Activated CD8-positive, alpha-beta memory T cell treated with anti-CD3 and anti-CD28 coated beads, Interleukin-2, amount 50 U/mL, for 48 hours (primary cell): ENCODE data around the gene VPS26A.
"Not testable (repeated sequence)": the region's sequence is repeated elsewhere in the genome, so short reads cannot be mapped to it uniquely, and the experiment has no call there.

Experiments used
- DNase-seq: peaks from one replicate; pipeline ENCODE4 v3.0.0-alpha.2; 2020

Gene VPS26A

GRCh38 chr10:69103784-69104183 lies 20.2 kb upstream of the VPS26A start:
- DNase-seq: no peak

GRCh38 chr10:69104994-69105790 lies 18.8 kb upstream of the VPS26A start:
- no peak for DNase-seq

- DNase-seq: no peak
Observed at GRCh38 chr10:69107176-69107490, 16.8 kb upstream of the VPS26A start.

GRCh38 chr10:69107699-69108098 lies 16.3 kb upstream of the VPS26A start:
- no peak for DNase-seq

GRCh38 chr10:69119896-69120295 lies 4.1 kb upstream of the VPS26A start:
- no peak for DNase-seq

GRCh38 chr10:69123306-69123746 lies 652 bp upstream of the VPS26A start:
- no peak for DNase-seq

- peak; percentile 66 for DNase-seq
Observed at GRCh38 chr10:69124563-69125268, 738 bp downstream of the VPS26A start.

- no peak for DNase-seq
Observed at GRCh38 chr10:69125554-69125953, 1.6 kb downstream of the VPS26A start.

- no peak for DNase-seq
Observed at GRCh38 chr10:69130251-69130650, 6.3 kb downstream of the VPS26A start.

- DNase-seq: no peak
Observed at GRCh38 chr10:69139961-69140360, 16.0 kb downstream of the VPS26A start.

GRCh38 chr10:69141304-69141703 lies 17.3 kb downstream of the VPS26A start:
- no peak for DNase-seq

GRCh38 chr10:69142074-69142473 lies 18.1 kb downstream of the VPS26A start:
- DNase-seq: not testable (repeated sequence)

- no peak for DNase-seq
Observed at GRCh38 chr10:69142983-69143382, 19.0 kb downstream of the VPS26A start.

- no peak for DNase-seq
Observed at GRCh38 chr10:69145329-69145728, 21.4 kb downstream of the VPS26A start.

GRCh38 chr10:69145864-69146263 lies 21.9 kb downstream of the VPS26A start:
- DNase-seq: no peak

GRCh38 chr10:69146759-69147158 lies 22.8 kb downstream of the VPS26A start:
- no peak for DNase-seq

GRCh38 chr10:69151984-69152383 lies 28.0 kb downstream of the VPS26A start:
- DNase-seq: no peak

- DNase-seq: no peak
Observed at GRCh38 chr10:69153227-69153626, 29.2 kb downstream of the VPS26A start.

GRCh38 chr10:69160809-69161241 lies 36.8 kb downstream of the VPS26A start:
- DNase-seq: no peak

- no peak for DNase-seq
Observed at GRCh38 chr10:69168493-69168892, 44.5 kb downstream of the VPS26A start.

- DNase-seq: no peak
Observed at GRCh38 chr10:69172241-69172982, 48.4 kb downstream of the VPS26A start.

GRCh38 chr10:69175326-69175725 lies 51.3 kb downstream of the VPS26A start:
- DNase-seq: not testable (repeated sequence)

- no peak for DNase-seq
Observed at GRCh38 chr10:69176823-69177222, 52.8 kb downstream of the VPS26A start.
